Bronchial epithelial cell (primary cell): ENCODE data around the gene FUT1. TPM values are rescaled to one million over a fixed set of nuclear protein-coding genes. Genes with fewer than 3 reads are reported as not detected.

Experiments used
- DNase-seq: peaks from one replicate; pipeline ENCODE4 v3.0.0-alpha.2; 2010; ENCODE audit warnings: low read depth
- FAIRE-seq: peaks from 2 replicates; lab custom pipeline; 2011; peaks lifted over from hg19 to GRCh38; lab: Jason Lieb, UNC
- H3K27me3 ChIP-seq: 2 replicates; pipeline ENCODE4 v1.5.1; 2011; ENCODE audit warnings: low read length; ENCODE audit not compliant: control insufficient read depth, insufficient read depth
- H3K36me3 ChIP-seq: 2 replicates; pipeline ENCODE4 v1.5.1; 2011; ENCODE audit warnings: low read length; ENCODE audit not compliant: control insufficient read depth, insufficient read depth
- H3K4me3 ChIP-seq: 2 replicates; pipeline ENCODE4 v1.5.1; 2011; ENCODE audit warnings: mild to moderate bottlenecking, low read depth, low read length, control low read depth
- total RNA-seq: library from RNA; depleted of rRNA; stranded (reverse); fragments of >200 nt; gene quantifications from 2 replicates; pipeline ENCODE4 v1.2.1, GENCODE V29; 2014
- TF ChIP-seq, protein P1 (sequence below): IDR thresholded peaks from 2 replicates; pipeline ENCODE4 v1.5.1; 2011; ENCODE audit warnings: mild to moderate bottlenecking, moderate library complexity, low read length, control low read depth, inconsistent platforms; ENCODE audit not compliant: insufficient read depth, severe bottlenecking

Gene FUT1
- total RNA-seq, 1 donor from 2014 or later, result 12.1 TPM

DNA sequence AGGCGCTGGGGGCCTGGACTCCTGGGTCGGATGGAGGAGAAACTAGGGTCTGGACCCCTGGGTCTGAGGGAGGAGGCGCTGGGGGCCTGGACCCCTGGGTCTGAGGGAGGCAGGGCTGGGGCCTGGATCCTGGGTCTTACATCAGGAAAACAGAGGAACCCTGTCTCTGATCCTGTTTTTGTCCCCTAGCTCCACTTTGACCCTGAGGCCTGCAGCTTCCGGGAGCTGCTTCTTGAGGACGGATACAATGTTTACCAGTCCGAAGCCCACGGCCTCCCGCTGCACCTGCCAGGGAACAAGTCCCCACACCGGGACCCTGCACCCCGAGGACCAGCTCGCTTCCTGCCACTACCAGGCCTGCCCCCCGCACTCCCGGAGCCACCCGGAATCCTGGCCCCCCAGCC lies 5.3 kb upstream of the FUT1 start:
- Histone ChIP-seq H3K27me3 (peaks cover 1% of the 10 kb centered on the region), H3K4me3 (no peak overlapping the region), H3K36me3 (no peaks in the 10 kb centered on the region)
- TF ChIP-seq, protein P1, sequence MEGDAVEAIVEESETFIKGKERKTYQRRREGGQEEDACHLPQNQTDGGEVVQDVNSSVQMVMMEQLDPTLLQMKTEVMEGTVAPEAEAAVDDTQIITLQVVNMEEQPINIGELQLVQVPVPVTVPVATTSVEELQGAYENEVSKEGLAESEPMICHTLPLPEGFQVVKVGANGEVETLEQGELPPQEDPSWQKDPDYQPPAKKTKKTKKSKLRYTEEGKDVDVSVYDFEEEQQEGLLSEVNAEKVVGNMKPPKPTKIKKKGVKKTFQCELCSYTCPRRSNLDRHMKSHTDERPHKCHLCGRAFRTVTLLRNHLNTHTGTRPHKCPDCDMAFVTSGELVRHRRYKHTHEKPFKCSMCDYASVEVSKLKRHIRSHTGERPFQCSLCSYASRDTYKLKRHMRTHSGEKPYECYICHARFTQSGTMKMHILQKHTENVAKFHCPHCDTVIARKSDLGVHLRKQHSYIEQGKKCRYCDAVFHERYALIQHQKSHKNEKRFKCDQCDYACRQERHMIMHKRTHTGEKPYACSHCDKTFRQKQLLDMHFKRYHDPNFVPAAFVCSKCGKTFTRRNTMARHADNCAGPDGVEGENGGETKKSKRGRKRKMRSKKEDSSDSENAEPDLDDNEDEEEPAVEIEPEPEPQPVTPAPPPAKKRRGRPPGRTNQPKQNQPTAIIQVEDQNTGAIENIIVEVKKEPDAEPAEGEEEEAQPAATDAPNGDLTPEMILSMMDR, result no peak
- no peak for DNase-seq
- no peak for FAIRE-seq

DNA sequence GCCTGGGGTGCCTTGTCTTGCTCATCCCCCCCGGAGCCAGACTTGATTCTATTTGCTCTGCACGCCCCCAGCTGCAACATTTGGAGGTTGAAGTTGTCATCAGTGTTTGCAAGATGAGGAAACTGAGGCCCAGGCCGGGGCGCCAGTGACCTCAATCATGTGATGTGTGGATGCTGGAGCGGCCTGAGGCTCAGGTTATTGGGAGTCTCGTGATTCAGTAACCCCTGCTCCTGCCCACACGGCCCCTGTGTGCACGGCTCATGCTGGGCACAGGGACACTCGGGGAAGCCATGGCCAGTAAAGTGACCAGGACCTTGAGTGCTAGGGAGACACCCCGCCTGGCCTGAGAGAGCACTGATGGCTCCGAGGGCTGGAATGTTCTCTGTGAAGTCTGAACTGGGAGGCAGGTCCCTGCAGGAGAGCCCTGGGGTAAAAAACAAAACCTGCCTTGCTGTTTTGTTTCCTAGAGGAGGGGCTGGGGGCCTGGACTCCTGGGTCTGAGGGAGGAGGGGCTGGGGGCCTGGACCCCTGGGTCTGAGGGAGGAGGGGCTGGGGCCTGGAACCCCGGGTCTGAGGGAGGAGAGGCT lies 4.7 kb upstream of the FUT1 start:
- no peak for FAIRE-seq
- TF ChIP-seq, protein P1, result no peak
- Histone ChIP-seq H3K4me3 (no peak overlapping the region), H3K36me3 (no peaks in the 10 kb centered on the region), H3K27me3 (peaks cover under 1% of the 10 kb centered on the region)
- DNase-seq, result no peak

DNA sequence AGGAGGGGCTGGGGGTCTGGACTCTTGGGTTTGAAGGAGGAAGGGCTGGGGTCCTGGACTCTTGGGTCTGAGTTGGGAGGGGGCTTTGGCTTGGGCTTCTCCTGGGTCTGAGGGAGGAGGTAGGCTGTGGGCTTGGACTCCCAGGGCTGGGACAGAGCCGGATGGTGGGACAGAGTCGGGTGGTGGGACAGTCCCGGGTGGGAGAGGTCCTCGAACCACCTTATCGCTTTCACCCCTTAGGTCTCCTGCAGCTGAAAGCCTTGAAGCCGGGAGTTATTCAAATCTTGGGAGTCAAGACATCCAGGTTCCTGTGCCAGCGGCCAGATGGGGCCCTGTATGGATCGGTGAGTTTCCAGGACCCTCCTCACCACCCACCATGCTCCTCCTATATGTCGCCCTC lies 4.2 kb upstream of the FUT1 start:
- no peak overlapping the region for H3K4me3 ChIP-seq
- H3K27me3 ChIP-seq, result no peaks in the 10 kb centered on the region
- TF ChIP-seq, protein P1, result no peak
- no peak for FAIRE-seq
- H3K36me3 ChIP-seq, result no peaks in the 10 kb centered on the region
- no peak for DNase-seq

DNA sequence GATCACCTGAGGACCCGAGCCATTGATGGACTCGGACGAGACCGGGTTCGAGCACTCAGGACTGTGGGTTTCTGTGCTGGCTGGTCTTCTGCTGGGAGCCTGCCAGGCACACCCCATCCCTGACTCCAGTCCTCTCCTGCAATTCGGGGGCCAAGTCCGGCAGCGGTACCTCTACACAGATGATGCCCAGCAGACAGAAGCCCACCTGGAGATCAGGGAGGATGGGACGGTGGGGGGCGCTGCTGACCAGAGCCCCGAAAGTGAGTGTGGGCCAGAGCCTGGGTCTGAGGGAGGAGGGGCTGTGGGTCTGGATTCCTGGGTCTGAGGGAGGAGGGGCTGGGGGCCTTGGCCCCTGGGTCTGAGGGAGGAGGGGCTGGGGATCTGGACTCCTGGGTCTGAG lies 3.8 kb upstream of the FUT1 start:
- FAIRE-seq (no peak), DNase-seq (no peak)
- Histone ChIP-seq H3K4me3 (no peak overlapping the region), H3K27me3 (no peaks in the 10 kb centered on the region), H3K36me3 (no peaks in the 10 kb centered on the region)
- TF ChIP-seq, protein P1, result no peak

DNA sequence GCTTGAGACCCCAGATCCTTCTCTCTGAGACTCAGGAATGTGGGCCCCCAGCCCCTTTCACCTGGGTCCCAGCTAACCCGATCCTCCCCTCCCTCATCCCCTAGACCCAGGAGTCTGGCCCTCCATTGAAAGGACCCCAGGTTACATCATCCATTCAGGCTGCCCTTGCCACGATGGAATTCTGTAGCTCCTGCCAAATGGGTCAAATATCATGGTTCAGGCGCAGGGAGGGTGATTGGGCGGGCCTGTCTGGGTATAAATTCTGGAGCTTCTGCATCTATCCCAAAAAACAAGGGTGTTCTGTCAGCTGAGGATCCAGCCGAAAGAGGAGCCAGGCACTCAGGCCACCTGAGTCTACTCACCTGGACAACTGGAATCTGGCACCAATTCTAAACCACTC lies 3.3 kb upstream of the FUT1 start:
- FAIRE-seq (no peak), DNase-seq (no peak)
- H3K27me3 ChIP-seq, result no peaks in the 10 kb centered on the region
- H3K4me3 ChIP-seq, result no peak overlapping the region
- TF ChIP-seq, protein P1, result no peak
- H3K36me3 ChIP-seq, result peaks cover 2% of the 10 kb centered on the region

DNA sequence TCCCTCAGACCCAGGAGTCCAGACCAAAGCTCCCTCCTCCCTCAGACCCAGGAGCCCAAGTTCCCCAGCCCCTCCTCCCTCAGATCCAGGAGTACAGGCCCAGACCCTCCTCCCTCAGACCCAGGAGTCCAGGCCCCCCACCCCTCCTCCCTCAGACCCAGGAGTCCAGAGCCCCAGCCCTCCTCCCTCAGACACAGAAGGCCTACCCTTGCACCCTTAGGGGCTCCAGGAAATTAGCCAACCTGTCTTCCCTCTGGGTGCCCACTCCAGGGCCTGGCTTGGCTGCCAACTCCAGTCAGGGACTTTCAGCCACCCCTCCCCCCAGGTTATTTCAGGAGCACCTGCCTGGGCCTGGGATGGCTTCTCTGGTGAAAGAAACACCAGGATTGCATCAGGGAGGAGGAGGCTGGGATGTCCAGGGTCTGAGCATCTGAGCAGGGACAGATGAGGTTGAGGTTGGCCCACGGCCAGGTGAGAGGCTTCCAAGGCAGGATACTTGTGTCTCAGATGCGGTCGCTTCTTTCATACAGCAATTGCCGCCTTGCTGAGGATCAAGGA lies 2.7 kb upstream of the FUT1 start, which contains the start of gene FGF21:
Gene FGF21 (plus strand): TSS at position 441 of the 558 bp plus-strand sequence. CDS start 713 bp downstream, outside the sequence.
- peak; percentile 43 for FAIRE-seq
- Histone ChIP-seq H3K4me3 (no peak within 1 kb of the TSS), H3K36me3 (peaks cover 6% of the 10 kb centered on the region), H3K27me3 (no peaks in the 10 kb centered on the region)
- no peak for DNase-seq
- TF ChIP-seq, protein P1, result no peak
